ENCODE data around the gene CPT1A. TPM values are rescaled to one million over a fixed set of nuclear protein-coding genes. Genes with fewer than 3 reads are reported as not detected.

CPT1A gene
- total and polyA plus RNA-seq, 2 experiments from 2014 or later: 9.6 to 20.1 TPM

DNA sequence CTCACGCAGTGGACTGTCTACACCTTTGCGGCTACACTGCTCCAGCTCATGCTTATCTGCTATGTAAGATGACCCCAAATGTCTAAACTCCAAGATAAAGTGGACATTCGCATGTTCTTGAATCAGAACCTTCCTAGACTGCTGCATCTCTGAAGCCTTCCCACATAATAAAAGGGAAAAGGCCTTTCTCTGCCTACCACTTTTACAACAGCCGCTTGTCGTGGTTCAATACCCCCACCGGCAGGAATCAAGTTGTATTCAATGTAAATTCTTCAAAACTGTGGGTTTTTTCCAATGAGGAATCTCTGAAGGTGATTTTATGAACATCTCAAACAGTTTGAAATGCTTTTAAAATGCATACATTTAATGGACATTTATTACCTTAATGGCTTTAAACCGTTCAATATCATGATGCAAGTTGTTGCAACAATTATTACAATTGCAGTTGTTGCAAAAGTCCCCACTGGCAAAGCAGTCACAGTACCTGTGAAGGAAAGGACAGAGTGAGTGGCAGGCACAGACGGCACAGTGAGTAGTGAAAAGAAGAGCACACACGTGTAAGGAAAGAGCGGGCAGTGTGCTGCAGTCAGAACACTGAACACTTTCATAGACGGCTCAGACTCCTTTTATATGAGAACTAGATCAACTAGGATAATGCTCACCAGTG is 126.1 kb downstream of the CPT1A start:
- Histone ChIP-seq H2AFZ (no peak overlapping the region), H3K36me3 (ENCODE audit: low read depth) (no peaks in the 10 kb centered on the region), H3K27me3 (replicated peaks; ENCODE audit: insufficient read depth) (peaks cover 57% of the 10 kb centered on the region), H3K9me3 (ENCODE audit: low read depth) (no peaks in the 10 kb centered on the region), H3K4me2 (ENCODE audit: unreplicated experiment) (no peak overlapping the region), H3K9me2 (ENCODE audit: insufficient read depth) (no peaks in the 10 kb centered on the region), H3K9ac (no peak overlapping the region), H3K79me2 (ENCODE audit: insufficient read depth) (no peaks in the 10 kb centered on the region), H4K20me1 (ENCODE audit: insufficient read depth) (no peaks in the 10 kb centered on the region), H3K4me1 (ENCODE audit: insufficient read depth) (no peaks in the 10 kb centered on the region), H3K4me3 (no peak overlapping the region), H3F3A (ENCODE audit: insufficient read depth) (no peaks in the 10 kb centered on the region), H3K27ac (no peak overlapping the region)
- in situ Hi-C loops (cut with MboI): no loop called here
- TF ChIP-seq EZH2 (IDR thresholded peaks at IDR 0.05; ENCODE audit: insufficient read depth, poor library complexity, severe bottlenecking) (no peak), EZH2phosphoT487 (IDR thresholded peaks at IDR 0.05; ENCODE audit: insufficient read depth, low read depth) (no peak)
- no peak for DNase-seq
- 56% methylated on average over 11 of the region's 11 CpGs for WGBS, 2 experiments (ENCODE audit: low coverage in 1 of 2, low lambda C conversion rate in 2 of 2, missing lambda C conversion rate in 2 of 2)

DNA sequence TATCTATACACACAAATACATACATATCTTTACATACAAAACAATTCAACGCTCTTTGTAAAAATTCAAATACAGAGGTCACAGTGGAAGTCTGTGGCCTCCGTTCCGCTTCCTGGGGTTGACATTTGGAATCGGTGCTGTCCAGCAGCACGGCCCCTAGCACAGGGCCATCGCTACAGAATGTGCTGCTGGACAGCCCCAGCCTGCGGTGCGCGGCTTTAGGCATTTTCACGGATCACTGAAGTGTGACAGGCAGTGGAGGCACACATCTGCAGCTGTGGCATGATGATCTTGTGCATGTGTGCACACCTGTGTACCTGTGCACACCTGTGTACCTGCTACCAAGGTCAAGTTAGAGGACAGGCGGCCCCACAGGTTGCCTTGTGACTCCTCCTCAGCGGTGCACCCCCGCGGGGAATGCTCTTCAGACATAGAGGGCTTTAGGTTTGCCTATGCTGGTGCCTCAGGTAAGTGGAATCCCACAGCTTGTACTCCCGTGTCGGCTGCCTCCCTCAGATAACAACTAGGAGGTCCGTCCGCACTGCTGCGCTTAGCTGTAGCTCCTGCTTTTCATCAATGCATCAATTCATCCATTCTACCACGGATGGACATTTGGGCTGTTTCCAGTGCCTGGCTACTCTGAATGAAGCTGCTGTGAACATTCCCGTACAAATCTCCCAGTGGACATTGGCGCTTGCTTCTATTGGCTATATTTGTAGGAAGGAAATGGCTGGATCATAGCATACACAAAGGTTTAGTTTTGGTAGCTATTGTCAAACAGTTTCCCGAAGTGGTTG is 127.5 kb downstream of the CPT1A start:
- no peak for DNase-seq
- Histone ChIP-seq H3K4me2 (ENCODE audit: unreplicated experiment) (no peak overlapping the region), H3K9me3 (ENCODE audit: low read depth) (no peaks in the 10 kb centered on the region), H3K27me3 (replicated peaks; ENCODE audit: insufficient read depth) (peaks cover 56% of the 10 kb centered on the region), H4K20me1 (ENCODE audit: insufficient read depth) (no peaks in the 10 kb centered on the region), H2AFZ (no peak overlapping the region), H3K4me1 (ENCODE audit: insufficient read depth) (no peaks in the 10 kb centered on the region), H3K36me3 (ENCODE audit: low read depth) (no peaks in the 10 kb centered on the region), H3F3A (ENCODE audit: insufficient read depth) (no peaks in the 10 kb centered on the region), H3K9ac (no peak overlapping the region), H3K79me2 (ENCODE audit: insufficient read depth) (no peaks in the 10 kb centered on the region), H3K4me3 (no peak overlapping the region), H3K9me2 (ENCODE audit: insufficient read depth) (no peaks in the 10 kb centered on the region), H3K27ac (no peak overlapping the region)
- in situ Hi-C loops (cut with MboI): no loop called here
- TF ChIP-seq EZH2 (IDR thresholded peaks at IDR 0.05; ENCODE audit: insufficient read depth, poor library complexity, severe bottlenecking): no peak
- no peak for TF ChIP-seq EZH2phosphoT487 (IDR thresholded peaks at IDR 0.05; ENCODE audit: insufficient read depth, low read depth)
- WGBS, 2 experiments (ENCODE audit: low coverage in 1 of 2, low lambda C conversion rate in 2 of 2, missing lambda C conversion rate in 2 of 2): 56 to 59% methylated on average over 23 of the region's 23 CpGs

DNA sequence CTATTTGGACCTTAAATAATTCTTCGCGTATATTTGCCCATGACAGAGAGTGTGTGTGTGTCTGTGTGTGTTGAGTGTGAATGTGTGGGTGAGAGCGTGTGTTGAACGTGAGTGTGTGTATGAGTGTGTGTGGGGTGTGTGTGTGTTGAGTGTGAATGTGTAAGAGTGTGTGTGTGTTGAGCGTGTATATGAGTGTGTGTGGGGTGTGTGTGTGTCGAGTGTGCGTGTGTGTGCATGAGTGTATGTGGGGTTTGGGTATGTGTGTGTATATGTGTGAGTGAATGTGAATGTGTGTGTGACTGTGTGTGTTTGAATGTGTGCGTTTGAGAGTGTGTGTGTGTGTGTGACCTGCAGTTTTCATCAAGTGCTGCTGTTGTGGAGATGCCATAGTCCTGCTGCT is 130.6 kb downstream of the CPT1A start:
- in situ Hi-C loops (cut with MboI): no loop called here
- Histone ChIP-seq H3F3A (ENCODE audit: insufficient read depth) (no peaks in the 10 kb centered on the region), H4K20me1 (ENCODE audit: insufficient read depth) (no peaks in the 10 kb centered on the region), H3K9me2 (ENCODE audit: insufficient read depth) (no peaks in the 10 kb centered on the region), H3K79me2 (ENCODE audit: insufficient read depth) (no peaks in the 10 kb centered on the region), H3K9ac (no peak overlapping the region), H3K27me3 (replicated peaks; ENCODE audit: insufficient read depth) (peaks cover 48% of the 10 kb centered on the region), H3K4me3 (no peak overlapping the region), H3K36me3 (ENCODE audit: low read depth) (no peaks in the 10 kb centered on the region), H3K4me2 (ENCODE audit: unreplicated experiment) (no peak overlapping the region), H3K9me3 (ENCODE audit: low read depth) (no peaks in the 10 kb centered on the region), H2AFZ (no peak overlapping the region), H3K27ac (no peak overlapping the region), H3K4me1 (ENCODE audit: insufficient read depth) (no peaks in the 10 kb centered on the region)
- 90 to 95% methylated on average over 7 to 8 of the region's 8 CpGs for WGBS, 2 experiments (ENCODE audit: low coverage in 1 of 2, low lambda C conversion rate in 2 of 2, missing lambda C conversion rate in 2 of 2)
- TF ChIP-seq EZH2 (IDR thresholded peaks at IDR 0.05; ENCODE audit: insufficient read depth, poor library complexity, severe bottlenecking) (no peak), EZH2phosphoT487 (IDR thresholded peaks at IDR 0.05; ENCODE audit: insufficient read depth, low read depth) (no peak)
- DNase-seq: no peak

DNA sequence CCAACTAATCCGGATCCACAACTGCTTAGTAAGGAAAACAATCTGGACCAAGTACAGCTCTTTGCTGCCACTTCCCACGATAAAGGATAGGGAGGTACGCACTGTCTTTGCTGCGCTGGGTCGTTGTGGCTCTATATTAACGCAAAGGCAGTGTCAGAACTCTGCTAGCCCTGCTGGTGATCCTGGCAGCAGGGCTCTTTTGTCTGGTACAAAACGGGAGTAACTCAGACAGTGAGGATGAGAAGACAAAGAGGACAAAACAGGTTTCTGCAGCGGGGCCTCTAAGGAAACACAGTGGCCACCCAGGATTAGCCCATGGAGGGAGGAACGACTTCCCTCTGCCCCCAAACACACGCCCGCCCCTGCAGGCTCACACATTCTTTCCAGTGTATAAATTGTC is 131.3 kb downstream of the CPT1A start:
- DNase-seq: no peak

More for the DNA sequence above, 131.3 kb downstream of the CPT1A start:
- Histone ChIP-seq H3F3A (ENCODE audit: insufficient read depth) (no peaks in the 10 kb centered on the region), H2AFZ (no peak overlapping the region), H3K4me1 (ENCODE audit: insufficient read depth) (no peaks in the 10 kb centered on the region), H3K9me2 (ENCODE audit: insufficient read depth) (no peaks in the 10 kb centered on the region), H4K20me1 (ENCODE audit: insufficient read depth) (no peaks in the 10 kb centered on the region), H3K36me3 (ENCODE audit: low read depth) (no peaks in the 10 kb centered on the region), H3K9me3 (ENCODE audit: low read depth) (no peaks in the 10 kb centered on the region), H3K79me2 (ENCODE audit: insufficient read depth) (no peaks in the 10 kb centered on the region), H3K4me3 (no peak overlapping the region), H3K27me3 (replicated peaks; ENCODE audit: insufficient read depth) (peaks cover 48% of the 10 kb centered on the region), H3K4me2 (ENCODE audit: unreplicated experiment) (no peak overlapping the region), H3K27ac (no peak overlapping the region), H3K9ac (no peak overlapping the region)
- 68 to 73% methylated on average over 11 of the region's 11 CpGs for WGBS, 2 experiments (ENCODE audit: low coverage in 1 of 2, low lambda C conversion rate in 2 of 2, missing lambda C conversion rate in 2 of 2)
- in situ Hi-C loops (cut with MboI): no loop called here
- TF ChIP-seq EZH2 (IDR thresholded peaks at IDR 0.05; ENCODE audit: insufficient read depth, poor library complexity, severe bottlenecking) (no peak), EZH2phosphoT487 (IDR thresholded peaks at IDR 0.05; ENCODE audit: insufficient read depth, low read depth) (no peak)
